ENCODE data around the gene OPA1.

DNA sequence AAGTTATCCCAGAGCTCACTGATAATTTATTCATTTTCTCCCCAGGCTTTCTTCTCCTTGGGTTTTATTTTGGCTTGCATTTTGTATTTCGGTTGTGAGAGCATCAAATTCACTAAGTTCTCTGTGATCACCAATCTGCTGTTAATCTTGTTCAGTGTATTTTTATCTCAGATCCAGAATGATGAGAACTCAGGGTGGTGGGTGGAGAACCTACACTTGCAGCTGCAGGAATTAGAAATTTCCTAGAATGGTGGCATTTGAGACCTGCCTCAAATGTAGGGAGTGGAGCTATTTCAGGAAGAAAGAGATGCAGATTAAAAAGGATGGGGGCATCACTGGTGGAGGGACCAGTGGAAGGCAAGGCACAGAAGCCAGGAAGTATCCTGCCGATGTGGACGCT is 129.6 kb downstream of the OPA1 start:
- TF ChIP-seq, protein P1, sequence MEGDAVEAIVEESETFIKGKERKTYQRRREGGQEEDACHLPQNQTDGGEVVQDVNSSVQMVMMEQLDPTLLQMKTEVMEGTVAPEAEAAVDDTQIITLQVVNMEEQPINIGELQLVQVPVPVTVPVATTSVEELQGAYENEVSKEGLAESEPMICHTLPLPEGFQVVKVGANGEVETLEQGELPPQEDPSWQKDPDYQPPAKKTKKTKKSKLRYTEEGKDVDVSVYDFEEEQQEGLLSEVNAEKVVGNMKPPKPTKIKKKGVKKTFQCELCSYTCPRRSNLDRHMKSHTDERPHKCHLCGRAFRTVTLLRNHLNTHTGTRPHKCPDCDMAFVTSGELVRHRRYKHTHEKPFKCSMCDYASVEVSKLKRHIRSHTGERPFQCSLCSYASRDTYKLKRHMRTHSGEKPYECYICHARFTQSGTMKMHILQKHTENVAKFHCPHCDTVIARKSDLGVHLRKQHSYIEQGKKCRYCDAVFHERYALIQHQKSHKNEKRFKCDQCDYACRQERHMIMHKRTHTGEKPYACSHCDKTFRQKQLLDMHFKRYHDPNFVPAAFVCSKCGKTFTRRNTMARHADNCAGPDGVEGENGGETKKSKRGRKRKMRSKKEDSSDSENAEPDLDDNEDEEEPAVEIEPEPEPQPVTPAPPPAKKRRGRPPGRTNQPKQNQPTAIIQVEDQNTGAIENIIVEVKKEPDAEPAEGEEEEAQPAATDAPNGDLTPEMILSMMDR (IDR thresholded peaks at IDR 0.05; ENCODE audit: low read depth, low read length): no peak
- no peak for TF ChIP-seq EZH2phosphoT487 (IDR thresholded peaks at IDR 0.05; ENCODE audit: low read depth)
